H1 (cell line): ENCODE data around the gene SNAPC2. TPM values are rescaled to one million over a fixed set of nuclear protein-coding genes. Genes with fewer than 3 reads are reported as not detected.

ENCODE experiments used
- BACH1 ChIP-seq: IDR thresholded peaks from 2 replicates; pipeline ENCODE4 v1.6.1; 2012; ENCODE audit warnings: low read length, improper control_type of control experiment
- JUND ChIP-seq: IDR thresholded peaks from 2 replicates; pipeline ENCODE4 v1.6.1; 2011; ENCODE audit warnings: mild to moderate bottlenecking, improper control_type of control experiment, low read length
- YY1 ChIP-seq: IDR thresholded peaks from 2 replicates; pipeline ENCODE4 v1.6.1; 2011; ENCODE audit warnings: low read depth, mild to moderate bottlenecking, low read length
- ZNF274 ChIP-seq: IDR thresholded peaks from 2 replicates; pipeline ENCODE4 v1.7.0; 2012; ENCODE audit warnings: low read length, borderline replicate concordance; ENCODE audit errors: extremely low read depth
- polyA plus RNA-seq, 7 experiments: library from polyadenylated mRNA; depleted of rRNA in 3 of 7; stranded (reverse) in 5 of 7; unstranded in 2 of 7; fragments of >200 nt in 5 of 7; fragments of 200-250 nt in 2 of 7; gene quantifications; 1 replicate in 5 of 7; 2 replicates in 1 of 7; 4 replicates in 1 of 7; pipeline versions ENCODE4 v1.2.1 to v1.2.3, GENCODE V29; 2011 to 2013; ENCODE audit warnings: missing spikeins in 2 of 7, mixed read lengths in 2 of 7
- total RNA-seq: library from RNA; stranded (reverse); fragmentation: NEBNext Ultra II Directional; extraction: Animal tissue kit (Norgen Biotek cat#: 25700); gene quantifications from 2 replicates; pipeline ENCODE4 v1.2.1, GENCODE V29; 2021
- TF ChIP-seq, protein P1 (sequence below): IDR thresholded peaks from 2 replicates; pipeline ENCODE4 v1.6.1; 2012; ENCODE audit warnings: inconsistent platforms

SNAPC2 gene
- total and polyA plus RNA-seq, 2 of the 8 experiments (the other 6 are each of a cell fraction or from before 2014, with no cell fraction given), result 18.2 to 20.3 TPM

DNA sequence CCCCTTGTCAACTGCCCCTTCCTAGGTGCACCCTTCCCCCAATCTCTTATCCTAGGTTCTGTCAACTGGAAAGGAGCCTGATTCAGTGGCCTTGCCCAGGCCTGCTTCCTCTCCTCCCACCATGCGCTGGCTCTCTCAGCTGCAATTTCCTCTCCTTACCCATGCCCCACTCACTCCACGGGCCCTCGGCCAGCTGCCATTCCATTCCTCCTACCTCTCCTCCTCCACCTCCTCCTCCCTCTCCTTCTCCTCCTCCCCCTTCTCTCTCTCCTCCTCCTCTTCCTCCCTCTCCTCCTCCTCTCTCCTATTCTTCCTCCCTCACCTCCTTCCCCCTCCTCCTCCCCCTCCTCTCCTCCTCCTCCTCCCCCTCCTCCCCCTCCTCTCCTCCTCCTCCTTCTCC is 32.9 kb downstream of the SNAPC2 start (continued):
- TF ChIP-seq BACH1 (no peak), JUND (no peak), ZNF274 (no peak), YY1 (no peak)
- TF ChIP-seq, protein P1, sequence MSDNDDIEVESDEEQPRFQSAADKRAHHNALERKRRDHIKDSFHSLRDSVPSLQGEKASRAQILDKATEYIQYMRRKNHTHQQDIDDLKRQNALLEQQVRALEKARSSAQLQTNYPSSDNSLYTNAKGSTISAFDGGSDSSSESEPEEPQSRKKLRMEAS, result no peak
